Transverse colon (tissue), 4 donors: ENCODE data around the gene RPS6KC1. TPM values are rescaled to one million over a fixed set of nuclear protein-coding genes. Genes with fewer than 3 reads are reported as not detected.

Source experiments
- DNase-seq: peaks from one replicate; pipeline ENCODE4 v3.0.0-alpha.2; 2019
- H3K27ac ChIP-seq, 4 donors: fragments of 200-600 bp; sonication (generic); 2 replicates each; pipeline ENCODE4 v1.5.1; 2016 to 2018; ENCODE audit warnings: inconsistent platforms in 4 of 4
- H3K27me3 ChIP-seq: fragments of 200-600 bp; sonication (generic); 2 replicates; pipeline ENCODE4 v1.5.1; 2017; ENCODE audit warnings: inconsistent platforms
- H3K36me3 ChIP-seq, 4 donors: fragments of 200-600 bp; sonication (generic); 2 replicates each; pipeline ENCODE4 v1.5.1; 2017 to 2019; ENCODE audit warnings: inconsistent platforms in 4 of 4
- H3K4me1 ChIP-seq, 4 donors: fragments of 200-600 bp; sonication (generic); 2 replicates each; pipeline ENCODE4 v1.5.1; 2017 to 2020; ENCODE audit warnings: inconsistent platforms in 4 of 4
- H3K4me3 ChIP-seq, 4 donors: fragments of 200-600 bp; sonication (generic); 1 replicate in 1 of 4; 2 replicates in 3 of 4; pipeline versions ENCODE4 v1.5.1 to v1.6.1; 2017 to 2019; ENCODE audit warnings: inconsistent platforms in 4 of 4
- H3K9me3 ChIP-seq, 2 donors: fragments of 200-600 bp; sonication (generic); 2 replicates each; pipeline ENCODE4 v1.5.1; 2017 to 2019; ENCODE audit warnings: inconsistent platforms in 2 of 2
- CTCF ChIP-seq, 5 experiments: fragments of 200-600 bp in 3 of 5; fragments of 450-650 bp in 2 of 5; sonication (generic) in 3 of 5; IDR thresholded peaks; 1 replicate in 2 of 5; 2 replicates in 3 of 5; pipeline ENCODE4 v1.5.1; 2016 to 2017; ENCODE audit warnings: antibody characterized with exemption in 5 of 5, inconsistent platforms in 3 of 5, mild to moderate bottlenecking in 2 of 5, moderate library complexity in 1 of 5
- EP300 ChIP-seq: sonication (generic); formaldehyde crosslinking; IDR thresholded peaks from one replicate; pipeline ENCODE4 v1.6.1; 2017; ENCODE audit warnings: antibody characterized with exemption, low read depth
- POLR2A ChIP-seq: fragments of 450-650 bp; IDR thresholded peaks from one replicate; pipeline ENCODE4 v1.6.1; 2016; ENCODE audit warnings: antibody characterized with exemption, mild to moderate bottlenecking, moderate library complexity
- POLR2AphosphoS5 ChIP-seq, 3 donors: sonication (generic); formaldehyde crosslinking; IDR thresholded peaks; one replicate each; pipeline ENCODE4 v1.6.1; 2016; ENCODE audit warnings: antibody characterized with exemption in 3 of 3
- WGBS, 2 donors: methylation state at CpG; one replicate each; pipeline ENCODE4 v1.1.5; 2018; ENCODE audit warnings: low coverage in 1 of 2; 5-methylcytosine and 5-hydroxymethylcytosine counted together
- in situ Hi-C, 4 donors: fragments of 200-750 bp; cut with MboI; loops; one replicate each; pipeline versions ENCODE4 v1.15.0 to v1.15.1; 2017; ENCODE audit warnings: low sequenced_read_pairs in 3 of 4, low pct_ligation_motif_present in 1 of 4, low pct_unique_long_range_greater_than_20kb in 1 of 4
- intact Hi-C: fragments of 100-400 bp; cut with DNase I; formaldehyde crosslinking; loops from one replicate; pipeline ENCODE4 v1.15.1; 2023; ENCODE audit warnings: low total_unique reads
- total RNA-seq, 4 donors: library from RNA; depleted of rRNA; stranded (reverse); fragments of >200 nt; gene quantifications; one replicate each; pipeline ENCODE4 v1.1.0, GENCODE V29; 2016

The RPS6KC1 gene
- total RNA-seq: 10 to 100 TPM; 11.5 to 20.3 (median 14.0) TPM

- Histone ChIP-seq H3K4me1 (peaks cover 0 to 22% (median 15%) of the 10 kb centered on the region in 4 donors), H3K36me3 (no peaks in the 10 kb centered on the region), H3K9me3 (no peaks in the 10 kb centered on the region), H3K27ac (peak within 1 kb of the TSS; percentile 76 to 85 (median 80)), H3K4me3 (peak within 1 kb of the TSS; percentile 58 to 97 (median 78)), H3K27me3 (peaks cover 32% of the 10 kb centered on the region)
- DNase-seq: peak; percentile 86
- WGBS, 2 donors: 0% methylated on average over 2 to 8 of the region's 42 CpGs
- intact Hi-C loops (no loop called here), in situ Hi-C loops (no loop called here)
- TF ChIP-seq EP300 (no peak), CTCF (IDR thresholded peaks at IDR 0.05) (peak in 2 of 5 experiments; percentile 8 to 20), POLR2AphosphoS5 (IDR thresholded peaks at IDR 0.05) (peak in 2 of 3 donors; percentile 22 to 25), POLR2A (no peak)
Measured at GRCh38 chr1:213051127-213051880, at the start of gene RPS6KC1. RPS6KC1 (plus strand) TSS chr1:213051241; CDS start chr1:213051405, 164 bp downstream.

GRCh38 chr1:213003256-213003655, 47.8 kb upstream of the RPS6KC1 start:
- H3K4me1 ChIP-seq: no peaks in the 10 kb centered on the region
- DNase-seq: no peak
- peaks cover 0 to 38% (median 13%) of the 10 kb centered on the region in 4 donors for H3K36me3 ChIP-seq
- in situ Hi-C loops: no loop called here
- no peak overlapping the region for H3K4me3 ChIP-seq
- H3K27me3 ChIP-seq: no peaks in the 10 kb centered on the region
- H3K27ac ChIP-seq: no peak overlapping the region
- no peak for TF ChIP-seq POLR2A
- TF ChIP-seq EP300: no peak
- no peak for TF ChIP-seq CTCF (IDR thresholded peaks at IDR 0.05)
- TF ChIP-seq POLR2AphosphoS5 (IDR thresholded peaks at IDR 0.05): no peak
- H3K9me3 ChIP-seq: no peaks in the 10 kb centered on the region
- intact Hi-C loops: no loop called here
- 81 to 90% methylated on average over 3 of the region's 3 CpGs for WGBS, 2 donors

- TF ChIP-seq POLR2AphosphoS5 (IDR thresholded peaks at IDR 0.05) (no peak), CTCF (IDR thresholded peaks at IDR 0.05) (no peak), EP300 (no peak), POLR2A (no peak)
- Histone ChIP-seq H3K27me3 (no peaks in the 10 kb centered on the region), H3K9me3 (no peaks in the 10 kb centered on the region), H3K36me3 (peaks cover 0 to 24% (median 5%) of the 10 kb centered on the region in 4 donors), H3K4me3 (no peak overlapping the region), H3K4me1 (no peaks in the 10 kb centered on the region), H3K27ac (no peak overlapping the region)
- intact Hi-C loops (no loop called here), in situ Hi-C loops (no loop called here)
- WGBS, 2 donors: 64 to 82% methylated on average over 2 of the region's 2 CpGs
- DNase-seq: no peak
Measured at GRCh38 chr1:213008564-213008963, 42.5 kb upstream of the RPS6KC1 start.

- H3K4me3 ChIP-seq: peak overlapping the region; percentile 63 to 88 (median 80)
- H3K27me3 ChIP-seq: no peaks in the 10 kb centered on the region
- no peaks in the 10 kb centered on the region for H3K9me3 ChIP-seq
- intact Hi-C loops: loop anchor here (5.0 kb wide), 1 partner anchor 543 kb away; no protein-coding TSS in a partner anchor
- no peak for DNase-seq
- WGBS, 2 donors: 7 to 14% methylated on average over 7 of the region's 7 CpGs
- peaks cover 0 to 14% (median 8%) of the 10 kb centered on the region in 4 donors for H3K4me1 ChIP-seq
- no peaks in the 10 kb centered on the region for H3K36me3 ChIP-seq
- H3K27ac ChIP-seq: peak overlapping the region; percentile 95 to 97 (median 96)
- TF ChIP-seq POLR2AphosphoS5 (IDR thresholded peaks at IDR 0.05) (no peak), POLR2A (no peak), EP300 (no peak), CTCF (IDR thresholded peaks at IDR 0.05) (no peak)
- in situ Hi-C loops: no loop called here
Measured at GRCh38 chr1:213014642-213015041, 36.4 kb upstream of the RPS6KC1 start.
